T-helper 17 cell (primary cell): ENCODE results near the gene SH3RF1. TPM values are rescaled to one million over a fixed set of nuclear protein-coding genes. Genes with fewer than 3 reads are reported as not detected.
"Not testable (repeated sequence)": the region's sequence is repeated elsewhere in the genome, so short reads cannot be mapped to it uniquely, and the experiment has no call there.

Source experiments
- ATAC-seq: fragments of 150-1000 bp; cut with Tn5 transposase; 2 replicates; pipeline ENCODE4 v1.10.0; 2021; ENCODE audit warnings: mild to moderate bottlenecking, moderate library complexity
- DNase-seq, 3 donors: peaks; one replicate each; pipeline versions ENCODE4 v3.0.0 to v3.0.0-alpha.2; 2020 to 2021
- H3K9me3 ChIP-seq: one replicate; pipeline ENCODE4 v1.7.0; 2013; ENCODE audit warnings: low read length, mild to moderate bottlenecking; ENCODE audit not compliant: control insufficient read depth, poor library complexity, severe bottlenecking
- H3K27ac Mint-ChIP-seq: one replicate; pipeline ENCODE4 v1.8.0; 2022; ENCODE audit warnings: mild to moderate bottlenecking, moderate library complexity, mixed read lengths
- H3K27me3 Mint-ChIP-seq: one replicate; pipeline ENCODE4 v1.8.0; 2022; ENCODE audit warnings: mixed read lengths
- H3K36me3 Mint-ChIP-seq: one replicate; pipeline ENCODE4 v1.8.0; 2022; ENCODE audit warnings: low read depth, mixed read lengths
- H3K4me1 Mint-ChIP-seq: one replicate; pipeline ENCODE4 v1.8.0; 2022; ENCODE audit warnings: mild to moderate bottlenecking, mixed read lengths
- H3K4me3 Mint-ChIP-seq: one replicate; pipeline ENCODE4 v1.8.0; 2022; ENCODE audit warnings: mild to moderate bottlenecking, moderate library complexity, mixed read lengths
- total RNA-seq, 4 donors: library from RNA in 2 of 4; stranded (reverse) in 2 of 4; gene quantifications; one replicate each; pipeline ENCODE4 v1.2.3 and lab custom pipeline; 2022 to 2026

SH3RF1 gene
- total RNA-seq, 2 donors from 2014 or later, result 0.16 to 0.42 TPM

GRCh38 chr4:169293343-169294176 lies 22.8 kb upstream of the SH3RF1 start:
- peak; percentile 39 for ATAC-seq

GRCh38 chr4:169287983-169288382 lies 17.2 kb upstream of the SH3RF1 start:
- H3K4me3 Mint-ChIP-seq, H3K4me1 Mint-ChIP-seq, H3K27ac Mint-ChIP-seq, DNase-seq, H3K36me3 Mint-ChIP-seq, ATAC-seq, H3K9me3 ChIP-seq: not testable (repeated sequence)
- H3K27me3 Mint-ChIP-seq, result peaks cover 33% of the 10 kb centered on the region

More at GRCh38 chr4:169293343-169294176, 22.8 kb upstream of the SH3RF1 start:
- peaks cover 46% of the 10 kb centered on the region for H3K27me3 Mint-ChIP-seq
- peaks cover 1% of the 10 kb centered on the region for H3K4me1 Mint-ChIP-seq
- no peak overlapping the region for H3K4me3 Mint-ChIP-seq
- H3K36me3 Mint-ChIP-seq, result no peaks in the 10 kb centered on the region
- no peak overlapping the region for H3K27ac Mint-ChIP-seq
- DNase-seq, result no peak
- no peaks in the 10 kb centered on the region for H3K9me3 ChIP-seq

GRCh38 chr4:169286562-169287301 lies 16.0 kb upstream of the SH3RF1 start:
- no peak overlapping the region for H3K27ac Mint-ChIP-seq

GRCh38 chr4:169283114-169283509 lies 12.4 kb upstream of the SH3RF1 start:
- Mint-ChIP-seq H3K4me3 (no peak overlapping the region), H3K36me3 (no peaks in the 10 kb centered on the region), H3K27me3 (peaks cover 23% of the 10 kb centered on the region), H3K4me1 (no peaks in the 10 kb centered on the region), H3K27ac (no peak overlapping the region)
- DNase-seq (no peak), ATAC-seq (no peak)
- H3K9me3 ChIP-seq, result no peaks in the 10 kb centered on the region

More at GRCh38 chr4:169286562-169287301, 16.0 kb upstream of the SH3RF1 start:
- no peaks in the 10 kb centered on the region for H3K4me1 Mint-ChIP-seq
- ATAC-seq (no peak), DNase-seq (no peak)
- no peaks in the 10 kb centered on the region for H3K36me3 Mint-ChIP-seq
- no peaks in the 10 kb centered on the region for H3K9me3 ChIP-seq
- H3K4me3 Mint-ChIP-seq, result no peak overlapping the region
- H3K27me3 Mint-ChIP-seq, result peaks cover 22% of the 10 kb centered on the region

GRCh38 chr4:169282429-169283113 lies 11.8 kb upstream of the SH3RF1 start:
- Mint-ChIP-seq H3K36me3 (no peaks in the 10 kb centered on the region), H3K4me3 (no peak overlapping the region), H3K27me3 (peaks cover 18% of the 10 kb centered on the region), H3K27ac (no peak overlapping the region), H3K4me1 (no peaks in the 10 kb centered on the region)
- H3K9me3 ChIP-seq, result no peaks in the 10 kb centered on the region
- no peak for ATAC-seq
- DNase-seq, result no peak

- Mint-ChIP-seq H3K4me3 (no peak overlapping the region), H3K4me1 (no peaks in the 10 kb centered on the region), H3K27me3 (peaks cover 31% of the 10 kb centered on the region), H3K27ac (no peak overlapping the region), H3K36me3 (no peaks in the 10 kb centered on the region)
- ATAC-seq, result no peak
- no peaks in the 10 kb centered on the region for H3K9me3 ChIP-seq
- DNase-seq, result no peak
Observed at GRCh38 chr4:169279108-169279507, 8.4 kb upstream of the SH3RF1 start.

- H3K4me3 Mint-ChIP-seq, result no peak overlapping the region
- no peaks in the 10 kb centered on the region for H3K36me3 Mint-ChIP-seq
- H3K27ac Mint-ChIP-seq, result no peak overlapping the region
- no peaks in the 10 kb centered on the region for H3K4me1 Mint-ChIP-seq
- peaks cover 32% of the 10 kb centered on the region for H3K27me3 Mint-ChIP-seq
- no peak for DNase-seq
- ATAC-seq, result no peak
- no peaks in the 10 kb centered on the region for H3K9me3 ChIP-seq
Observed at GRCh38 chr4:169278624-169279023, 7.9 kb upstream of the SH3RF1 start.

GRCh38 chr4:169277838-169278237 lies 7.1 kb upstream of the SH3RF1 start:
- ATAC-seq, H3K4me3 Mint-ChIP-seq, H3K27ac Mint-ChIP-seq, H3K36me3 Mint-ChIP-seq, H3K4me1 Mint-ChIP-seq, DNase-seq, H3K9me3 ChIP-seq: not testable (repeated sequence)
- peaks cover 35% of the 10 kb centered on the region for H3K27me3 Mint-ChIP-seq

GRCh38 chr4:169275180-169275579 lies 4.4 kb upstream of the SH3RF1 start:
- H3K27me3 Mint-ChIP-seq, result peaks cover 47% of the 10 kb centered on the region
- H3K27ac Mint-ChIP-seq, result no peak overlapping the region
- DNase-seq (no peak), ATAC-seq (no peak)
- H3K4me3 Mint-ChIP-seq, result no peak overlapping the region
- H3K36me3 Mint-ChIP-seq, result peaks cover 2% of the 10 kb centered on the region
- no peaks in the 10 kb centered on the region for H3K4me1 Mint-ChIP-seq
- H3K9me3 ChIP-seq, result no peaks in the 10 kb centered on the region

GRCh38 chr4:169274033-169274432 lies 3.3 kb upstream of the SH3RF1 start:
- H3K9me3 ChIP-seq, result no peaks in the 10 kb centered on the region
- Mint-ChIP-seq H3K4me3 (no peak overlapping the region), H3K27me3 (peaks cover 55% of the 10 kb centered on the region), H3K27ac (no peak overlapping the region), H3K36me3 (peaks cover 2% of the 10 kb centered on the region), H3K4me1 (peaks cover 3% of the 10 kb centered on the region)
- ATAC-seq (no peak), DNase-seq (no peak)

GRCh38 chr4:169272265-169272886 lies 1.6 kb upstream of the SH3RF1 start:
- Mint-ChIP-seq H3K4me3 (no peak overlapping the region), H3K4me1 (peaks cover 3% of the 10 kb centered on the region), H3K27me3 (peaks cover 53% of the 10 kb centered on the region), H3K27ac (no peak overlapping the region), H3K36me3 (peaks cover 2% of the 10 kb centered on the region)
- ATAC-seq (no peak), DNase-seq (no peak)
- H3K9me3 ChIP-seq, result peaks cover 3% of the 10 kb centered on the region

GRCh38 chr4:169271692-169272007 lies 894 bp upstream of the SH3RF1 start:
- H3K9me3 ChIP-seq, result peaks cover 3% of the 10 kb centered on the region
- ATAC-seq (no peak), DNase-seq (no peak)
- no peak overlapping the region for H3K27ac Mint-ChIP-seq
- H3K4me1 Mint-ChIP-seq, result peaks cover 3% of the 10 kb centered on the region
- H3K36me3 Mint-ChIP-seq, result peaks cover 2% of the 10 kb centered on the region
- H3K4me3 Mint-ChIP-seq, result peak overlapping the region; percentile 66
- peaks cover 59% of the 10 kb centered on the region for H3K27me3 Mint-ChIP-seq
